ENCODE data around the gene AFP.

Gene AFP

DNA sequence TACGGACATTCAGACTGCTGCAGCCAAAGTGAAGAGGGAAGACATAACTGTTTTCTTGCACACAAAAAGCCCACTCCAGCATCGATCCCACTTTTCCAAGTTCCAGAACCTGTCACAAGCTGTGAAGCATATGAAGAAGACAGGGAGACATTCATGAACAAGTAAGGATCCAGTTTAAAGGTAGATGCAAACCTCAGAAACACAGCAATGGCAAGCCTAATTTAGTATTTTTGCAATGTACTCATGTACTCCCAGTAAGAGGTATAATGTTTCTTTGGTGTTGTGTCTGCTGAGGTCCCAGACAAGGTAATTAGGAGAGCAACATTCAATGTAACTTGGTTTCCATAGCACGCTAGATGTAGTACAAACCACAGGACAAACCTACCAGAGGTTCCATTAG is 4.6 kb downstream of the AFP start:
- DNase-seq (ENCODE audit: low read depth), result no peak
- H3K4me3 ChIP-seq (ENCODE audit: low read depth, low read length), result no peak overlapping the region
- TF ChIP-seq MYC (IDR thresholded peaks at IDR 0.05; ENCODE audit: low read depth, low read length), result no peak
- TF ChIP-seq CTCF (IDR thresholded peaks at IDR 0.05; ENCODE audit: low read depth, low read length), result no peak
- TF ChIP-seq MAX (IDR thresholded peaks at IDR 0.05; ENCODE audit: low read depth, low read length), result no peak
- no peak for TF ChIP-seq POLR2A (IDR thresholded peaks at IDR 0.05; ENCODE audit: extremely low read depth, insufficient read length)

GRCh38 chr4:73442275-73442674 is 6.3 kb downstream of the AFP start:
- no peak for DNase-seq (ENCODE audit: low read depth)
- no peak for TF ChIP-seq CTCF (IDR thresholded peaks at IDR 0.05; ENCODE audit: low read depth, low read length)
- TF ChIP-seq MAX (IDR thresholded peaks at IDR 0.05; ENCODE audit: low read depth, low read length), result no peak
- no peak for TF ChIP-seq POLR2A (IDR thresholded peaks at IDR 0.05; ENCODE audit: extremely low read depth, insufficient read length)
- TF ChIP-seq MYC (IDR thresholded peaks at IDR 0.05; ENCODE audit: low read depth, low read length), result no peak

DNA sequence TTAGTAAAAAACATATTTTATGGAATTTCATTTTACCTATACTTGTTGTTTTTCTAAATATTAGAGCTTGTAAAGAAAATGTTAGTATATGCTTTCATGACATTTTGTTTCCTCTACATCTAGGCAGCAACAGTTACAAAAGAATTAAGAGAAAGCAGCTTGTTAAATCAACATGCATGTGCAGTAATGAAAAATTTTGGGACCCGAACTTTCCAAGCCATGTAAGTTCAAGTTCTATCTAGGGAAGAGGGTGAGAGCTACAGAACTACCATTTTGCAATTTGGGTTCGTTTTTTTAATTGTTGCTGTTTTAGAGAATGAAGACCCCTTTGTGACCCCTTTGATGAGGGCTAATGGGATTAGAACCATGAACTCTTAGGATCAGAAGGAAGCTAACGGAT is 7.2 kb downstream of the AFP start:
- no peak for TF ChIP-seq MYC (IDR thresholded peaks at IDR 0.05; ENCODE audit: low read depth, low read length)
- no peak for TF ChIP-seq CTCF (IDR thresholded peaks at IDR 0.05; ENCODE audit: low read depth, low read length)
- TF ChIP-seq POLR2A (IDR thresholded peaks at IDR 0.05; ENCODE audit: extremely low read depth, insufficient read length), result no peak
- TF ChIP-seq MAX (IDR thresholded peaks at IDR 0.05; ENCODE audit: low read depth, low read length), result no peak
- DNase-seq (ENCODE audit: low read depth), result no peak
- no peak overlapping the region for H3K4me3 ChIP-seq (ENCODE audit: low read depth, low read length)

More at GRCh38 chr4:73442275-73442674, 6.3 kb downstream of the AFP start:
- H3K4me3 ChIP-seq (ENCODE audit: low read depth, low read length), result no peak overlapping the region

- TF ChIP-seq MAX (IDR thresholded peaks at IDR 0.05; ENCODE audit: low read depth, low read length), result no peak
- no peak for TF ChIP-seq MYC (IDR thresholded peaks at IDR 0.05; ENCODE audit: low read depth, low read length)
- TF ChIP-seq POLR2A (IDR thresholded peaks at IDR 0.05; ENCODE audit: extremely low read depth, insufficient read length), result no peak
- no peak for TF ChIP-seq CTCF (IDR thresholded peaks at IDR 0.05; ENCODE audit: low read depth, low read length)
- no peak overlapping the region for H3K4me3 ChIP-seq (ENCODE audit: low read depth, low read length)
- DNase-seq (ENCODE audit: low read depth), result no peak
These were observed 9.6 kb downstream of the AFP start for GRCh38 chr4:73445383-73446335.

DNA sequence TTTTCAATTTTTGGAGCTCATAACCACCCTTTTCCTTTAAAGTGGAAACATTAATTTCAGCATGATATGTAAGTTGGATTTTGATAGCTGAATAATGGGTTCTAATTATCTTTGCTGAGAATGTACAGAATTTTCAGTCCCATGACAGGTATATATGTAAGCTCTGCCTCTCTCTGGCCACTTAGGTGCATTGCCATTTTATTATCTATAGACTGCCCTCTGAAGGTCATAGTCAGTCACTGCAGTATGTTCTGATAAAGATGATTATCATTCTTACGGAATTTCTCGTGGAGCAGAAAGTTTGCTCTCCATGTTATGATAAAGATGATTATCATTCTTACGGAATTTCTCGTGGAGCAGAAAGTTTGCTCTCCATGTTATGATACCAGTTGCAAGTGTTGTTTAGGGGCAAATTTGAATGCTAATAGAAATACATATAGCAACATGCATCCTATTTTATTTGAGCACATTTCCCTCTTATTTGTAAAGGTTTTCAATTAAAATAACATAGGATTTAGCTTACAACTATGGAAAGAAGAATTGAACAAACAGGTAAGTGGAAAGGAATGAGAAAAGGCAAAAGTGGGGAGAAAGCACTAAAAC is 10.4 kb downstream of the AFP start:
- TF ChIP-seq MYC (IDR thresholded peaks at IDR 0.05; ENCODE audit: low read depth, low read length) (no peak), MAX (IDR thresholded peaks at IDR 0.05; ENCODE audit: low read depth, low read length) (no peak), CTCF (IDR thresholded peaks at IDR 0.05; ENCODE audit: low read depth, low read length) (peak; percentile 78), POLR2A (IDR thresholded peaks at IDR 0.05; ENCODE audit: extremely low read depth, insufficient read length) (no peak)
- H3K4me3 ChIP-seq (ENCODE audit: low read depth, low read length), result no peak overlapping the region
- peak; percentile 50 for DNase-seq (ENCODE audit: low read depth)

All from NB4 (cell line).